HG02973 (cell line): ENCODE data around the gene EVI2B.
"Not testable (repeated sequence)": the region's sequence is repeated elsewhere in the genome, so short reads cannot be mapped to it uniquely, and the experiment has no call there.

Experiments used
- ATAC-seq: cut with Tn5 transposase; IDR thresholded peaks from one replicate; pipeline ENCODE4 v1.9.1; 2021; ENCODE audit warnings: moderate library complexity; ENCODE audit not compliant: unreplicated experiment

The EVI2B gene

GRCh38 chr17:31310886-31311285 is 3.0 kb downstream of the EVI2B start:
- ATAC-seq: no peak

GRCh38 chr17:31310260-31310659 is 3.6 kb downstream of the EVI2B start:
- ATAC-seq: no peak

DNA sequence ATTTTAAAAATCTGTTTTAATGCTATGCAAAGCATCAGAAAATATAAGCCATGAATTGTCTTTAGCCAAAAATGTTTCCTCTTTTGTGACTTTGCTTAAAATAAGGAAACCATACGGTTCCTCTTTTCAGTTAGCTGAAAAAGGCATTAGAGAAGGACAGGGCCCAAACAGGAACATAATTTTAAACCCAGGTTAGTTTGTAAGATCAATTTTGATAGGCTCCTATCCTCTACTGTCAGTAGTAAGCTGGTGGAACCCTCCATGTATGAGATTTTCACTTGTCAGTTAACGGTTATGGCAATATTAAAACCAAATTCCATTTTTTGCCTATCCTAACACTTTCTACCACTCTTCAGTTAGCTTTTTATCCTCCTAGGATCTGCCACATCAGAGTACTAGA is 4.3 kb downstream of the EVI2B start:
- no peak for ATAC-seq

GRCh38 chr17:31308372-31309334 is 5.2 kb downstream of the EVI2B start:
- ATAC-seq: no peak

- no peak for ATAC-seq
These were observed 6.2 kb downstream of the EVI2B start for GRCh38 chr17:31307640-31308039.

GRCh38 chr17:31299624-31300023 is 14.2 kb downstream of the EVI2B start:
- no peak for ATAC-seq

GRCh38 chr17:31297090-31297489 is 16.8 kb downstream of the EVI2B start, which contains the start of gene OMG:
OMG (minus strand) TSS chr17:31297239; CDS start chr17:31296331, 908 bp downstream.
- ATAC-seq: no peak

- ATAC-seq: no peak
These were observed 17.7 kb downstream of the EVI2B start for GRCh38 chr17:31296142-31296541.

GRCh38 chr17:31295489-31295871 is 18.4 kb downstream of the EVI2B start:
- ATAC-seq: no peak

DNA sequence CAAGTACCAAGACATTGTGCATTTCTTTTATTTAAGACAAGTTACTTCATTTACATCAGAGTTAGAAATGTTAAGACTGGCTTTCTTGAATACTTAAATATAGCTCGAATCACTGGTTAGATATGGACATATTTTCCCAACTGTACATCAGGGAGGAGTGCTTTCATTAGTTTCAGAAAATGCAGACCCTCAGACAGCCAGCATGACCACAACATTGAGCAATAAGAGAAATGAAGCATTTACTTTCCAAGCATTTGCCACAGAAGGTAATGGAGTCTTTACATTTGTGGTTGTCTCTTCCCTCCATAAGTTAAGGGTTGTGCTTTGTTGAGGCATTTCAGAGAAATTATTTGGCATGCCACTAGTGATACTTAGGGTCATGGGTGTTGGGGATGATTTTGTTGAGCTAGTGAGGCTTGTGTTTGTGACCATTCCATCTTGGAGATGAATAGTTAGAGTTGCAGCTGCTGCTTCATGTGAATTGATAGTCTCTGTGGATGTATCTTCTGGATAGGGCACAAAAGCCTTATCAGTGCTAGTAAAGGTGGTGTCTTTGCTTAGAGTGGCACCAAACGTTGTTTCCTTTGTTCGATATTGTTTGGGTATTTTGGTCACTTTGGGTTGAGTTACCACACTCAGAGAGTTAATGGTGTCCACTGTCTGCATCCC is 18.9 kb downstream of the EVI2B start:
- ATAC-seq: no peak

DNA sequence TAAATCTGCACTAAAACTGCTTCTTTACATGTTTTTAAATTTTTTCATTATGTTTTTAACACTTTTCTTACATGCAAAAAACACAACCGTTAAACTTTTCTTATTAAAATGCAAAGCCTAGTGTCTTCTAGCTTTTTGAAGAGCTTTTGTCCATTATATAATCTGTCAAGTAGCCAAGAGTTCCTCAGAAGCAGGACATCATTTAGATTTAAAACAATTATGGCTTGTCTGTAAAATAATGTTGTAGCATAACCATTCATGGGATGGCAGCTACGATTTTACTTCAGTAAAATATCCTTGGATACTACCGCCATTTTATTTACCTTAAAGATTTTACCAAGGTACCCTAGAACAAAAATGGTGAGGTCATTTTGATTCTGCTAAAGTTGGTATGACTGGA is 19.6 kb downstream of the EVI2B start:
- no peak for ATAC-seq

DNA sequence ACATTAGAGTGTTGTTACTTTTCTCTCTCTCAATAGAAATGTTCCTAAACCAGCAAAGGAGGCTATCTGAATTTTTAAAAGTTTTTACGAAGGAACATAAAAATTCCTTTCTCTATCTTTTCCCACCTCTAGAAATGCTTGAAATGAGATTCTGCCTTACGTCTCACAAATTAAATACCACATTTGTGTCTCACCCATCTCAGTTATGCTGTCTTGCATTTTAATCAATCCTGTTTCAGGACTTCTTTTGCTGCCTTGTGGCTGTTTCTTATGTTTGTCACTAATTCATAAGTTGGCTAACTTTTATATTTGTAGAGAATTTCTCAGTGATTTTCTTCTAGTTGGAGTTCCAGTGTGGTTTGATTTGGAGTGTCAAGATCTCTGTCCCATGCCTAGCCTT is 20.3 kb downstream of the EVI2B start:
- no peak for ATAC-seq

GRCh38 chr17:31291820-31292219 is 22.0 kb downstream of the EVI2B start:
- no peak for ATAC-seq

GRCh38 chr17:31289790-31290189 is 24.1 kb downstream of the EVI2B start:
- no peak for ATAC-seq

DNA sequence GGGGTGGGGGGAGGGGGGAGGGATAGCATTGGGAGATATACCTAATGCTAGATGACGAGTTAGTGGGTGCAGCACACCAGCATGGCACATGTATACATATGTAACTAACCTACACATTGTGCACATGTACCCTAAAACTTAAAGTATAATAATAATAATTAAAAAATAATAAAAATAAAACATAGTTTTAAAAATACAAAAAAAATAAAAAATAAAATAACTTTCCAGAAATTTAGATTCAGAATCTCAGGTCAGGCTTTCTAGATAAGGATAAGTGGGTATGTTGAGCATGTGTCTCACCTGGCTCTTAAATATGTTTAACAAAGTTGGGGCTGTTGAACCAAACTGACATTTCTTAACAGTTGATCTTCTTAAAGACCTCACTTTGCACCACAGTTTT is 25.9 kb downstream of the EVI2B start:
- not testable (repeated sequence) for ATAC-seq

GRCh38 chr17:31286587-31286986 is 27.3 kb downstream of the EVI2B start:
- ATAC-seq: no peak

DNA sequence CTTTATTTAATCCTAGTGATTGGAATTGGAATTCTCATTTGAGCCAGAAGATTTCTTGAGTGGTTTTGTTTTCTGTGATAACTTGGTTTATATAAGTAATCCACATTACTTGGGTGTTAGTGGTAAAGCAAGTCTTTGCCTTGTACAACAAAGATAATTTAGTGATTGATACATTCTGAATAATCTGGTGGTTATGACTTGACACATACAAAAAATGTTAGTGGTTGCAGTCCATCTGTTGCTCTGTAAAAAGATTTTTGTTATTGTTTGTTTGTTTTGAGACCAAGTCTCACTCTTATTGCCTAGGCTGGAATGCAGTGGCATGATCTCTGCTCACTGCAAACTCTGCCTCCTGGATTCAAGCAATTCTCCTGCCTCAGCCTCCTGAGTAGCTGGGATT is 30.0 kb downstream of the EVI2B start:
- no peak for ATAC-seq

- no peak for ATAC-seq
These were observed 32.8 kb downstream of the EVI2B start for GRCh38 chr17:31281061-31281460.

DNA sequence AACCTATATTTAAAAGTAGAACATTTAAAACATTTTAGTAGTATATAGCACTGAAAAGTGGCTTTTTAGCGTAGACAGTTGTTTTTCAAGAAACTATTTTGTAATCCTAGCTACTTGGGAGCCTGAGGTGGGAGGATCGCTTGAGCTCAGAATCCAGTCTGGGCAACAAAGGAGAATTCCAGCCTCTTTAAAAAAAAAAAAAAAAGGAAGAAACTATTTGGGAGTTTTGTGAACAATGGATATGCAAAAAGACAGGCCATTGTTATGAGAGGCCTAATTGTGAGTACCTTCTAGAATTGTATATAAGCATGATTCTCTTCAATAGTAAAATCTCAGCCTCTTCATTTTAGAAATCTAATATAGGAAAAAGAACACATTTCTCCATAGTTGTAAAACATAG is 34.5 kb downstream of the EVI2B start:
- no peak for ATAC-seq

DNA sequence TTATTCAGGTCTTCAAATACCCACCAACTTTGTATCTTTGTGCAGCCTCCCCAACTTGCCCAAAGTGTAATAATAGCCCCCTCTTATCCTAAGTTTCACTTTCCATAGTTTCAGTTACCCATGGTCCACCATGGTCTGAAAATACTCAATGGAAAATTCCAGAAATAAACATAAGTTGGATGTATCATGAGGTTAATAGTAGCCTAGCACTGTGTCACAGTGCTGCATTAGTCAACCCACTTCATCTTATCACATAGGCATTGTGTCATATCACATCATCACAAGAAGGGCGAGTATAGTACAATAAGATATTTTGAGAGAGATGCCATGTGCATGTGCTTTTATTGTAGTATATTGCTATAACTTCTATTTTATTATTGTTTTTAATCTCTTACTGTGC is 38.7 kb downstream of the EVI2B start:
- no peak for ATAC-seq

- ATAC-seq: no peak
These were observed 39.6 kb downstream of the EVI2B start for GRCh38 chr17:31274252-31274651.

DNA sequence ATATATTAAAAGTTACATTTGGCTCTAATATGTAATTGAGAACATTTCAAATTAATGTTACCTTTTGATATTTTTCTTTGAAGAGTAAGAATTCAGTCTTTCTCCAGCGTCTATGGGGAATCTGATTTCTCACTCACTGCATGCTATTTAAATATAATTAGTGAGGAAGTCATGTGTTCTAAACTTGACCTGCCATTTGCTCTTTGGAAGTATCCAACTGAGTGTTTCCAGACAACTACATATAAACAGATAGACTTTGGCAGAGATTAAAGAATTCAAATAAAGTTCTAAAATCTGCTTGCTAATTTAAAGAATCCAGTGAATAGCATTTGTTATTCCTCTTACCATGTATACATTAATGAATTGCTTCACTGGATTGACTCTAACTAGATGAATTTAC is 40.3 kb downstream of the EVI2B start:
- ATAC-seq: no peak
